ENCODE results near the gene COL4A6.

COL4A6 gene

DNA sequence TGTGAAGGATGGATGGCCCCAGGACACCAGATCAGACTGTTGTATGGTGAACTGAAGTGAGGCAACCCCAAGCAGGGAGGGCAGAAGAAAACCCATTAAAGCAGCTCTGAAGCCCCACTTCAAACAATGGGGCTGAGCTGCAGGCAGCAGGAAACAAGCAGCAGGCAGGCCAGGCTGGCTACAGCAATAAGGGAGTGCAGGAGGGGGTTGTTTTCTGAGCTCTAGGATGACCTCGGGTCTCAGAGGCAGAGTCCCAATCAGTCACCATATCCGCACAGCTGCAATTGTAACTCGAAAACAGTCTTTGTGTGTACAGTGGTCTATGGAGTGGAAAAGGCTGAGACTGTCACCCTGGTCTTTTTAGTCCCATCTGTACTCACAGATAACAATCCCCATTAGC, 90.4 kb downstream of the COL4A6 start:
- ChIA-PET POLR2A (no interaction called here), CTCF (no interaction called here)
- DNase-seq (ENCODE audit: low read depth, low spot score), result no peak
- H3K4me3 ChIP-seq (ENCODE audit: low read depth, low read length), result no peak overlapping the region
- no peak for TF ChIP-seq CTCF (IDR thresholded peaks at IDR 0.05; ENCODE audit: insufficient read depth, low read length, missing control alignments)

DNA sequence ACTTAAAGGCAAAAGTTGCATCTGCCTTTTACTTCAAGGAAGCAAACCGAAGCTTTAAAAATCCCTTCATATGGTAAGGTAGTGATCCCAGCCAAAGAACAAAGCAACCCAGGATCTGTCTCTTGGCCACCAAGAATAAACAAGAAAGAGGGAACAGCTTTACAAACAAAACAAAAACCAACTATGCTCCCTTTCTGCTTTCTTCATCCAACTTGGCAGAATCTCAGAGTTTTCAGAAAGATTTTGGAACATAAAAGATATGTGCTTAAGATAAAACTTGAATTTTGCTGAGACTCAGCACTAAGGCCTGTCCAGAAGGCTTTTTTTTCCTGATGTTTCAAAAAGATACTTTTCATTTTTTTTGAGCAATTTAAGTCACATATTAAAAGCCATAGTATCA, 94.0 kb downstream of the COL4A6 start:
- ChIA-PET CTCF (no interaction called here), POLR2A (no interaction called here)
- no peak overlapping the region for H3K4me3 ChIP-seq (ENCODE audit: low read depth, low read length)
- no peak for TF ChIP-seq CTCF (IDR thresholded peaks at IDR 0.05; ENCODE audit: insufficient read depth, low read length, missing control alignments)
- DNase-seq (ENCODE audit: low read depth, low spot score), result no peak

DNA sequence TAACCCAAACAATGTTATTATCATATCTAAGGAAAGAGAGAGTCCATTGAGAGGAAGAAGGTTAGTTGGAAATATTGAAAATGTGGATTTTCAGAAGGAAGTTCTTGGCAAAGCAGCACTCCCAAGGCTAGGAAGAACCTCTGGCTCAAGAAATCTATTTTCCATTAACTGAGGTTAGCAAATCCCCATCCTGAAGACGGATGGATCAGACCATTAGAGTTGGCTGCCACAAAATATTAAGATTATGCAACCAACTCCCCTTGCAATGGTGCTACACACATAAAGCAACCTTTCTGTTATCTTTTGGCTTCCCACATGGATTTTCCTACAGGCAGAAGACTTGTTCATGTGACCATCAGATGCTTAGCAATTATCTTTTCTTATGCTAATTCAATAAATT, 96.3 kb downstream of the COL4A6 start:
- H3K4me3 ChIP-seq (ENCODE audit: low read depth, low read length), result no peak overlapping the region
- POLR2A ChIA-PET, result no interaction called here
- no peak for TF ChIP-seq CTCF (IDR thresholded peaks at IDR 0.05; ENCODE audit: insufficient read depth, low read length, missing control alignments)
- no peak for DNase-seq (ENCODE audit: low read depth, low spot score)
- CTCF ChIA-PET, result no interaction called here

DNA sequence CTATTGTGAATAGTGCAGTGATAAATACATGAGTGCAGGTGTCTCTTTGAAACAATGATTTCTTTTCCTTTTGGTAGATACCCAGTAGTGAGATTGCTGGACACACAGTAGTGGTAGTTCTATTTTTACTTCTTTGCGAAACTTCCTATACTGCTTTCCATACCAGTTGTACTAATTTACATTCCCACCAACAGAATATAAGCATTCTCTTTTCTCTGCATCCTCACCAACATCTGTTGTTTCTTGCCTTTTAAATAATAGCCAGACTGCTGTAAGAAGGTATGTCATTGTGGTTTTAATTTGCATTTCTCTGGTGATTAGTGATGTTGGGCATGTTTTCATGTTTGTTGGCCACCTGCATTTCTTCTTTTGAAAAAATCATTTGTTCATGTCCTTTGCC, 105.9 kb downstream of the COL4A6 start:
- no peak overlapping the region for H3K4me3 ChIP-seq (ENCODE audit: low read depth, low read length)
- DNase-seq (ENCODE audit: low read depth, low spot score), result no peak
- CTCF ChIA-PET, result no interaction called here
- POLR2A ChIA-PET, result no interaction called here
- no peak for TF ChIP-seq CTCF (IDR thresholded peaks at IDR 0.05; ENCODE audit: insufficient read depth, low read length, missing control alignments)

GRCh38 chrX:108331126-108331909, 106.9 kb downstream of the COL4A6 start:
- no peak overlapping the region for H3K4me3 ChIP-seq (ENCODE audit: low read depth, low read length)
- TF ChIP-seq CTCF (IDR thresholded peaks at IDR 0.05; ENCODE audit: insufficient read depth, low read length, missing control alignments), result no peak
- DNase-seq (ENCODE audit: low read depth, low spot score), result no peak
- POLR2A ChIA-PET, result no interaction called here
- CTCF ChIA-PET, result no interaction called here

DNA sequence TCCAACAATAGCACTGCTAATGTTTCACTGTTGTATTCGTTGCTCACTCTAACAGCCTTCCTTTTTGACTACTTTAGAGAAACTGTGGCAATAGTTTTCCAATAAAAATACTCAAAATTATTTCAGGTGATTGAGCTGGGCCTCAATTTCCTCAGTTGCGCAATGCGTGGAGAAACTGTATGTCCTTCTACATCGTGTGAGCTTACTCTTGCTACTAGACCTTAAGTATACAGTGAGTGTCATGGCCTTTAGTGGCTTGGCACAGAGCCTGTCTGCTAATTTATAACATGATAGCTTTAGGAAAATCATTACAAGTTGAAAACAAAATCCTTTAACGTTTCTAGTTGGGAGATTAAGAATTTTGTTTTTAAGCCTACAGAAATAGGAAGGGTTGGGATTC, 114.5 kb downstream of the COL4A6 start:
- ChIA-PET POLR2A (no interaction called here), CTCF (no interaction called here)
- no peak overlapping the region for H3K4me3 ChIP-seq (ENCODE audit: low read depth, low read length)
- DNase-seq (ENCODE audit: low read depth, low spot score), result no peak
- no peak for TF ChIP-seq CTCF (IDR thresholded peaks at IDR 0.05; ENCODE audit: insufficient read depth, low read length, missing control alignments)
